ENCODE results near the gene GCN1. TPM values are rescaled to one million over a fixed set of nuclear protein-coding genes. Genes with fewer than 3 reads are reported as not detected.

The GCN1 gene
- total RNA-seq, 6 experiments from 2014 or later = 29.9 to 62.8 (median 39.4) TPM

DNA sequence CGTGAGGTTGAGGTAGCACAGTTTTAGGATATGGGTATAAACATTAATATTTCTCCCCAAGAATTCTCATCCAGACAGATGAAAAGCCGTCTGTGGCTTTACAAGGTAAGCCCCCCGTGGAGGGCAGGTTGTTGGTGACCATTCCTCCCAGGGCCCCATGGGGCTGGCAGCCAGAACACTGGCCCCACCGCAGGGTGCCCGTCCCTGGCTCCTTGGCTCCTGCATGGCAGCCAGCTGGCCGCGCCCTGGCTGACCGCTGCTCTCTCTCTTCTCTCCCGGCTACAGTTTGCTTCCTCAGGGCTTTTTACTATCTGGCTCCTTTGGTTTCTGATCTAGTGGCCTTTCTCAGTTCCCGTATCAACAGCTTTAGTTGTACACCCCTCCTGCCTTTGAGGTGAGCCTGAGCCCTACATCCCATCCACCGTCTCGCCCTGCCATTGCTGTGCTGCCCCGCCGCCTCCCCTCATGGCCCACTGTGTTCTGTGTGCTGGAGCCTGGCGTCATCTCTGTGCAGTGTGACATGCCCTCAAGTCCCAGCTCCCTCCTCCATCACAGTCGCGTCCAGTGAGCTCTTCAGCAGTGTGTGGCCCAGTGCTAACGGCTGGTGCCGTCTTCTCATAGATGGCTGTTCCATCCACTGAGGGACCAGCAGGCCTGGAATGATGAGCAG, 103.8 kb downstream of the GCN1 start:
- H3K27me3 ChIP-seq = no peaks in the 10 kb centered on the region
- TF ChIP-seq POLR2A (IDR thresholded peaks at IDR 0.05) = no peak
- TF ChIP-seq, protein P1, sequence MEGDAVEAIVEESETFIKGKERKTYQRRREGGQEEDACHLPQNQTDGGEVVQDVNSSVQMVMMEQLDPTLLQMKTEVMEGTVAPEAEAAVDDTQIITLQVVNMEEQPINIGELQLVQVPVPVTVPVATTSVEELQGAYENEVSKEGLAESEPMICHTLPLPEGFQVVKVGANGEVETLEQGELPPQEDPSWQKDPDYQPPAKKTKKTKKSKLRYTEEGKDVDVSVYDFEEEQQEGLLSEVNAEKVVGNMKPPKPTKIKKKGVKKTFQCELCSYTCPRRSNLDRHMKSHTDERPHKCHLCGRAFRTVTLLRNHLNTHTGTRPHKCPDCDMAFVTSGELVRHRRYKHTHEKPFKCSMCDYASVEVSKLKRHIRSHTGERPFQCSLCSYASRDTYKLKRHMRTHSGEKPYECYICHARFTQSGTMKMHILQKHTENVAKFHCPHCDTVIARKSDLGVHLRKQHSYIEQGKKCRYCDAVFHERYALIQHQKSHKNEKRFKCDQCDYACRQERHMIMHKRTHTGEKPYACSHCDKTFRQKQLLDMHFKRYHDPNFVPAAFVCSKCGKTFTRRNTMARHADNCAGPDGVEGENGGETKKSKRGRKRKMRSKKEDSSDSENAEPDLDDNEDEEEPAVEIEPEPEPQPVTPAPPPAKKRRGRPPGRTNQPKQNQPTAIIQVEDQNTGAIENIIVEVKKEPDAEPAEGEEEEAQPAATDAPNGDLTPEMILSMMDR (IDR thresholded peaks at IDR 0.05) = no peak
- ATAC-seq (no peak), DNase-seq (no peak)
- peaks cover 0 to 9% (median 0%) of the 10 kb centered on the region in 4 donors for H3K4me1 ChIP-seq
- no peak overlapping the region for H3K27ac ChIP-seq
- no peaks in the 10 kb centered on the region for H3K9me3 ChIP-seq
- H3K4me3 ChIP-seq = no peak overlapping the region
- peaks cover 0 to under 1% (median 0%) of the 10 kb centered on the region in 4 donors for H3K36me3 ChIP-seq
- intact Hi-C loops (cut with DNase I) = loop anchor here in 1 of 2 donors (10.0 kb wide), 1 partner anchor 96 kb away; no protein-coding TSS in a partner anchor
- 91% methylated on average over 10 of the region's 19 CpGs for WGBS (ENCODE audit: insufficient coverage, low coverage, low lambda C conversion rate, missing lambda C conversion rate)

DNA sequence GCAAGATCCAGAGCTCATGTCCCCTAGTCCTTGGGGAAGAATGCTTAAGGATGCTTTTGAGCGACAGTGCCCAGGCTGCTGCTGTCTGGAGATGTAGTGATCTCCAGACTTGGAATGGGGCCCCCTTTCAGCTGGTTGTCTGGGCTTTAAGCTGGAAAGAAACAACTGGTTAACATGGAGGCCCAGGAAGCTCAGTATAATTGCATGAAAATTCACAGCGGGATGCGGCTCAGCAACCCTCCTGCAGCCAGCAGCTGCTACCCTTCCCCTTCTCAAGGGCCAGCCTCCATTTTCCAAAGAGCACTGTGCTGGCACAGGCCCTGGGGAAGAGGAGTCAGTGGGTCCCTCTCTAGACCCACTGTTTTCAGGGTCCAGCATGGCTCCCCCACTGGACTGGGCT, 104.3 kb downstream of the GCN1 start:
- WGBS (ENCODE audit: insufficient coverage, low coverage, low lambda C conversion rate, missing lambda C conversion rate) = 93% methylated on average over 3 of the region's 3 CpGs
- H3K27me3 ChIP-seq = no peaks in the 10 kb centered on the region
- H3K36me3 ChIP-seq = no peaks in the 10 kb centered on the region
- peaks cover 0 to 9% (median 0%) of the 10 kb centered on the region in 4 donors for H3K4me1 ChIP-seq
- no peak for ATAC-seq
- TF ChIP-seq POLR2A (IDR thresholded peaks at IDR 0.05) = no peak
- TF ChIP-seq, protein P1 (IDR thresholded peaks at IDR 0.05) = no peak
- no peaks in the 10 kb centered on the region for H3K9me3 ChIP-seq
- no peak overlapping the region for H3K4me3 ChIP-seq
- DNase-seq = no peak
- intact Hi-C loops (cut with DNase I) = loop anchor here in 1 of 2 donors (10.0 kb wide), 1 partner anchor 95 kb away; no protein-coding TSS in a partner anchor
- H3K27ac ChIP-seq = no peak overlapping the region

DNA sequence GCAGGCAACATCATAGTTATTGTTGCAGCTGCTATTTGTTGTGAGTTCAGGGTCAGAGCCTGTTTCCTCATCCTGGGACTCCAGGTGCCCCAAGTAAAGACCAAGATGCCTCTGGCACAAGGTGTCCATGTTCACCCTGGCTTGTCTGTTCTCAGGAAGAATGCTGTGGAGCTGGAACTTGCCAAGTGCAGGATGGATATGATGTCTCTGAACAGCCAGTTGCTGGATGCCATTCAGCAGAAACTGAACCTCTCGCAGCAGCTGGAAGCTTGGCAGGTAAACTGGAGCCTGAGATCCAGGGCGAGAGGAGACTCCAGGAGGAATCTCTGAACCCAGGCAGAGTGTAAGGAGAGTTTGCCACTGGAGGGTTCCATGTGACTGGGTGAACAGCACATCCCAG, 104.7 kb downstream of the GCN1 start:
- TF ChIP-seq, protein P1 (IDR thresholded peaks at IDR 0.05) = no peak
- TF ChIP-seq POLR2A (IDR thresholded peaks at IDR 0.05) = no peak
- Histone ChIP-seq H3K4me1 (peaks cover 0 to 9% (median 0%) of the 10 kb centered on the region in 4 donors), H3K27me3 (no peaks in the 10 kb centered on the region), H3K27ac (no peak overlapping the region), H3K4me3 (no peak overlapping the region), H3K36me3 (no peaks in the 10 kb centered on the region), H3K9me3 (no peaks in the 10 kb centered on the region)
- no peak for ATAC-seq
- DNase-seq = no peak
- no CpG with 5 or more reads among the region's 2 CpGs for WGBS (ENCODE audit: insufficient coverage, low coverage, low lambda C conversion rate, missing lambda C conversion rate)
- intact Hi-C loops (cut with DNase I) = loop anchor here in 1 of 2 donors (10.0 kb wide), 1 partner anchor 95 kb away; no protein-coding TSS in a partner anchor

DNA sequence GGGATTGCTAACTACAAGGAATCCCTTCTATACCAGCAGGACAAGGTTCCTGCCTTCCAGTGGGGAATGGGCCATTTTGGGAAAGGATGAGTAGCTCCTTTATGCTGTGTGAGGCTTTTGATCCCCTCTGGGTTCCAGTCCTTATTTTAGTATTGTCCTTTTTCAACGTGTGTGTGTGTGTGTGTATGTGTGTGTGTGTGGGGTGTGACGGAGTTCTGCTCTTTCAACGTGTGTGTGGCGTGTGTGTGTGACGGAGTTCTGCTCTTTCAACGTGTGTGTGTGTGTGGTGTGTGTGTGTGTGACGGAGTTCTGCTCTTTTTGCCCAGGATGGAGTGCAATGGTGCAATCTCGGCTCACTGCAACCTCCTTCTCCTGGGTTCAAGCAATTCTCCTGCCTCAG, 105.4 kb downstream of the GCN1 start:
- TF ChIP-seq, protein P1 (IDR thresholded peaks at IDR 0.05) = no peak
- no peak for TF ChIP-seq POLR2A (IDR thresholded peaks at IDR 0.05)
- H3K9me3 ChIP-seq = no peaks in the 10 kb centered on the region
- DNase-seq (no peak), ATAC-seq (no peak)
- H3K36me3 ChIP-seq = no peaks in the 10 kb centered on the region
- H3K4me3 ChIP-seq = no peak overlapping the region
- intact Hi-C loops (cut with DNase I) = no loop called here
- 18% methylated on average over 5 of the region's 8 CpGs for WGBS (ENCODE audit: insufficient coverage, low coverage, low lambda C conversion rate, missing lambda C conversion rate)
- H3K4me1 ChIP-seq = peaks cover 0 to 9% (median 0%) of the 10 kb centered on the region in 4 donors
- no peaks in the 10 kb centered on the region for H3K27me3 ChIP-seq
- no peak overlapping the region for H3K27ac ChIP-seq
